ENCODE measurements around the gene MACROD1. TPM values are rescaled to one million over a fixed set of nuclear protein-coding genes. Genes with fewer than 3 reads are reported as not detected.
A peak's percentile ranks its signal among the peaks of the same experiment; 100 is the strongest.
"Not testable (repeated sequence)": the region's sequence is repeated elsewhere in the genome, so short reads cannot be mapped to it uniquely, and the experiment has no call there.

Gene MACROD1
- total RNA-seq, 1 donor from 2014 or later, result 22.9 TPM

- ATAC-seq, result no peak
Observed at GRCh38 chr11:64053699-64054098, 112.2 kb downstream of the MACROD1 start.

GRCh38 chr11:64052938-64053622 is 112.8 kb downstream of the MACROD1 start:
- no peak for ATAC-seq

DNA sequence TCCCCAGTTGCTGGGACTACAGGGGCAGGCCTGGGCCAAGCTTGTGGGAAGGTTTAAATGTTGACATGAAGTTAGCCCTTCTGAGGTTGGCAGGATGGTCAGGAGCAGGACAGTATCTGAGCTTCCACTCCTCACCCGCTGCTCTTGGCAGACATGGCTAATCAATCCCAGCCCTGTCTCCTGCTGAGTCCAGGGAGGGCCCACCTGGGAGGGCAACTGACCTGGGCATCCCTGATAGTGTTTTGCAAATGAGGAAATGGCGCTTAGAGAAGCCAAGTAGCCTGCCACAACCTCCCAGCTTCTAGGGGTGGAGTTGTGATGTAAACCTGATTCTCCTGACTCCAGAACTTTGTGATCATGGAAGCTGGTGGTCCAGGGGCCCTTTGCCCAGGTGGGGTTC is 113.5 kb downstream of the MACROD1 start:
- no peak for ATAC-seq

DNA sequence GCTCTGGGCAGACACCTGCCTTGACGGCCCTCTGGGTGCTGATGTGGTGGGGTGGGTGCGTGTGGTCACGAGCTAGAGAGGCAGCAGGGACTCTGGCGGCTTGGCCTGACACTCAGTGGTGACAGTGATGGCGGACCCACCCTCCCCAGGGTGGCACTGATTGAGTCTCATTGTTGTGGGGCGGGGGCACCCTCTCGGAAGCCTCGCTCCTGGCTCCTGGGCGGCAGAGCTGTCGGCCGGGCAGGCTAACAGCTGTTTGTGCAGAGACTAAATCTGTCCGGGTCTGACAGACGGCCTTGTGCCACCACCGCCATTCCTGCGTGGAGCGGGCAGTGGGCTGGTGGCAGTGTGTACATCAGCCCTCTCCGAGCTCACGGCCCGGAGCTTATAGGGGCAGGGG is 114.6 kb downstream of the MACROD1 start:
- no peak for ATAC-seq

DNA sequence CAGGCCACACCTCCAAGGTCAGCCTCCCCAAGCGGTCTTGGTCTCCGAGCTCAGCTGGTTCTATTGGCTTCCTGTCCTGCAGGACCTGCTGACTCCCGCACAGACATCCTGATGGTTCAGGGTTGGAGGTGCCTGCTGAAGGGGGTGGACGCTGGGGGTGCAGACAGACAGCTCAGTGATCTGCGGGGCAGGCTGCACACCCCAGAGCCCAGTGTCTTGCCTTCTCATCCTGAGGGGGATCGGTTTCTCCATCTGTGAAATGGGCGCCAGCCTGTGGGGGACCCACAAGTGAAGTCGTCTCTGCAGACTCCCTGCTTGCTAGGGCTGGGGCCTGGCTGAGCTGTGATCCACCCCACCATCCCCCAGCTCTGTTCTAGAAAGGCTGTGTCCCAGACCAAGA is 116.4 kb downstream of the MACROD1 start:
- no peak for ATAC-seq

DNA sequence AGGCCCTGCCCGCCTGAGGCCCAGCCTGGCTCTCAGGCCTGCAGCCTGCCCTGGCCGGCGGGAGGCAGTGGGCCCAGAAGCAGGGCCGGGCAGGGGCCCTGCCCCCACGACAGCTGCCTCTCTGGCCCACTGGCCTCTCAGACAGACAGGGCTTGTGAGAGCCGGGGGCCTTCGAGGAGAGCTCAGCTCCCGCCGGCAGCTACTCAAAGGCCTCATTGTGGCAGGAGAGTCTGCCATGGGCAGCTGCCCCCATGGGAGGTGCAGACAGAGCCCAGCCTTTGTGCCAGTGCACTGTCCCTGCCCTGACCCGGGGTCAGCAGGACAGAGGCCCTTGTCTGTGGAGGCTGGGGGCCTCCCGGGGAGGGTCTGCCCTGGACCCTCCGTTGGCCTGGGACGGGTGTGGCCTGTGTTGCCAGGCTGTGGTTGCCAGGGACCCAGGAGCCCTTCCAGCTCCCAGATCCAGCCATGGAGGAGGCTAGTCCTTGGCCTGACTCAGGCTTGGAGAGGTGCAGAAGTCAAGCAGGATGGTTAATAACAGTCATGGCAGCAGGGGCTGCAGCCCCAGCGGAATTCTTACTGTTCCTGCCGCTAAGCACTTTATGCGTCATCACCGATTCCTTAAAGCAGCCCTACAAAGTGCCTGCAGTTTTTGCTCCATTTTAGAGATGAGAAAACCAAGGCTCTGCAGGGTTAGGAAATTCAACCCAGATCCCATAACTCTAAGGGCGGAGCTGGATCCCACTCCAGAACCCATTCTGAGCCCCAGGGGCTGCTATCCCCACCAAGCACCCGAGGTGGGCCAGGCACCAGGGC is 117.7 kb downstream of the MACROD1 start:
- ATAC-seq, result no peak

GRCh38 chr11:64047373-64047772 is 118.5 kb downstream of the MACROD1 start:
- not testable (repeated sequence) for ATAC-seq

DNA sequence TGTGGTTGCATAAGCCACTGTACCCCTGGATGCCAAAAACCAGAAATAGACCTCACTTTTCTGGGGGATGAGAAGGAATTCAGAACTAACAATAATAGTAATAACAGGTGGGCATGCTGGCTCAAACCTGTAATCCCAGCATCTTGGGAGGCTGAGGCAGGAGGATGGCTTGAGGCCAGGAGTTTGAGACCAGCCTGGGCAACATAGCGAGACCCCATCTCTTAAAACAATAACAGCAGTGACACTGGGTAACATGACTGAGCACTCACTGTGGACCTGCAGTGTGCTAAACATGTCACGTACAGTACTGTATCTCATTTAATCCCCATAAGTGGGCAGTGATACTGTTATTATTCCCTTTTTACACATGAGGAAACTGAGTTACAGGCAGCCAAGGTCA is 120.2 kb downstream of the MACROD1 start:
- no peak for ATAC-seq

GRCh38 chr11:64044730-64045393 is 121.1 kb downstream of the MACROD1 start:
- no peak for ATAC-seq

GRCh38 chr11:64043545-64043944 is 122.4 kb downstream of the MACROD1 start:
- no peak for ATAC-seq

DNA sequence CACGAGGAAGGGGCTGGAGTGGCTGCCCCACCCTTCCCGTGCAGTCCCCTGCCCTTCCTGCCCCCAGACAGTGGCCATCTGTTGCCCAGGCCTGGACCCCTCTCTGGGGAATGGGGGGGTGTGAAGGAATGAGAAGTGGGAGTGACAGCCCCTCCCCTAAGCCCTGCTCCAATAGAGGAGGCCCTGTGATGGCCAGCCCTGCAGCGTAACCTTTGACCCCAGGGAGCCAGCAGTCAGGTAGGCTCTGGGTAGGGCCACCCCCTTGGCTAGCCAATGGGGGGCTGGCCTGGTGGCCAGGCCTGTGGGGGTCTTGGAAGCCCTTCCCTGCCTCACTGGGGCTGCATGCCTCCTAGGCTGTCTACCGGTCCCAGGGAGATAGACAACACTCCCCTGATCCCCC is 123.6 kb downstream of the MACROD1 start:
- ATAC-seq, result no peak

DNA sequence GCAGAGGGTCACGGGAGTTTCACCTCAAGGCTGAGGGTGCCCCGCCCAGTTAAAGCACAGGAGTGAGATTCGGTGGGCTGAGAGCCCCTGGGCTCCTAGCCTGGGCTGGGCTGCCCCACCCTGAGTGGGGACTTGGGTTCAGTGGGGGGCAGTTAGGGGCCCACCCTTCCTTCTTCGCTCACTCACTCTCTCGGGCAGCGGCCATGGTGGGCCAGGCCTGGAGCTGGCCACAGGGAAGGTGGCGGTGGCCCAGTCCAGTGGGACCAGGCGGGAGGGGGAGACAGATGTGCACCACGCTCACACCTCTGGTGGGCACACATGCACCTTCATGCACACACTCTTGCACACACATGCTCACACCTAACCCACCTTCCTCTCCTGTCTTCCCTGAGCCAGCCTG is 124.1 kb downstream of the MACROD1 start:
- no peak for ATAC-seq

DNA sequence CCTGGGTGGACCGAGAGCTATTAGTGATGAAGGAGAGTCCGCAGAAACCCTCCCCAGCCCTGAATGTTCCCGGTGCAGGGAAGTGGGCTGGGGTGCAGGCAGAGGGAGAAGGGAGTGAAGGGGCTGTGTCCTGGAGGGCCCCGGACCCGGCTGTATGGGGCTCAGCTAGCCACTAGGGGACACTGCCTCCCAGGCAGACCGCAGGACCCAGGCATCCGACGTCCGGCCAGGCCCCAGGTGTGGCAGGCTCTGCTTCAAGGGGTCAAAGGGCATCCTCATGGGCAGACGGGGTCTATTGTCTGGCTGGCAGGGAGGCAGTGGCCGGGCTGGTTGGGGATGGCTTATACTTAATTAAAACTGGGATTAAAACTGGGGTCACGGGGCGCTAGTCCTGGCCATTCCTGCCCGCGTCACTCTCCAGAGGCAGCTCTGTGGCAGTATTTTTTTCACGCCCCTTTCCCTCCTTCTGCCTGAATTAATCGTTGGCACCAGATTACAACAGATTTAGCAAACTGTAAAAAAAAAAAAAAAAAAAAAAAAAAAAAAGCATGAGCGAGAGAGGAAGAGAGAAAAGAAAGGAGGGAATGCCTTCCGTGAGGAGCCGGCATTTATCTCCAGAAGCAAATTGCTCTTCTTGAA is 125.1 kb downstream of the MACROD1 start:
- ATAC-seq, result peak; percentile 21

GRCh38 chr11:64039012-64039665 is 126.8 kb downstream of the MACROD1 start:
- ATAC-seq, result no peak

DNA sequence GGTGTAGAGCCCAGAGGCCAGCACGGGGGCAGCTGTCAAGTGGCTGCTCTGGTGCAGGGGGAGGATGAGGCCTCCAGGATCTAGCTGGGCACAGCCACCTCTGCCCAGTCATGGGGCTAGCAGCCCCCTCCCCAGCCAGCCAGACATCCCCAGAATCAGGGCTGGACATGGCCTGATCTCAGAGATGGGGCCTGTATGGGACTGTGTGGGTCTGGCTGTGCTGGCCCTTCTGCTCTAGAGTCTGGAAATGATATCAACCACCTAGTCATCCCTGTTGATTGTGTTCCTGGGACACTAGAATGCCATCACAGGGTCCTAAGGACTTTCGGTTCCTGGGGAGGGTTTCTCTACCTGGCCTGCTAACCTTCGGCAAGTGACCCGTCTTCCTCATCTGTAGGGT is 127.4 kb downstream of the MACROD1 start:
- no peak for ATAC-seq

DNA sequence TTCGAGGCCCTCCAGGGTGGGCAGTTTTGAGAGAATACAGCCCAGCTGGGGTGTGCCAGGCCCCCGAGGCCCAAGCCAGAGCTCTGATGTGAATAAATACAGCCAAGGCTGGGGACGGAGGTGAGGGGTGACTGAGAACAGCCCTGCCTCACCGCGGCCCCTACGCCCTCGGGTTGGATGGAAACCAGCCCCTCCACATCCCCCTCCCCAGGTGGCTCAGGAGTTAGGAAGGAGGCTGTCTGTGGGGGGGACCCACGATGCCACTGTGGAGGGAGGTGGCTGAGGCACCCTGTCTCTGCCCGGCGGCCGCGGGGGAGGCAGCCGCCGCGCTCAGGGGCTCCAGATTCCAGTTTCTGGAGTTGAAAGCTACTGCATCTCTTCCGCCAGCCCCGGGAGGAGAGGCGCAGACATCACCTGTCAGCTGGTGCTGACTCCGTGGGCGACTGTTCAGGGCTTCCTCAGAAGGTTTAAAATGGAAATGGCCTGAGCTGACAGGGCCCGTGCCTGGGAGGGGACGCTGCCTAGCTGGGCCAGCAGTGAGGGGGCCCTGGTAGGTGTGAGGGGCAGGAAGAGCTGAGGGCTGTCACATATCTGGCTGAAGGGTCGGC is 128.8 kb downstream of the MACROD1 start:
- no peak for ATAC-seq

GRCh38 chr11:64036087-64037026 is 129.6 kb downstream of the MACROD1 start:
- ATAC-seq, result no peak

DNA sequence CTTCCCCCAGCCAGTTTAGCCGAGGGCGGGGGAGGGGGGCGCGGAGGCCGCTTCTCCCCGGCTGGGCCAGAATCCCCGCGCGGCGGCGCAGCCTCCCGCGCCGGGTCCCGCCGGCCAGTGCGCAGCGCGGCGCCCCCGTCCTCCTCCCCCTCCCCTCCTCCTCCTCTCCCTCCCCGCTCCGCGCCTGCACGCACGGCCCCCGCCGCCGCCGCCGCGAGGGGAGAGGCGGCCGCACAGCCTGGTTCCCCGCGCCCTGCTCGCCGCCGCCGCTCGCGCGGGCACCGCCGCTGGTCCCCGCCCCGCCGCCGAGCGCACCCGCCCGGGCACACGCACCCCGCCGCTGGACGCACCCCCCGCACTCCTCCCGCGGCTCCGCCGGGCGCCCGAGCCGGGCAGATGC is 130.3 kb downstream of the MACROD1 start, which contains the start of gene FLRT1:
Gene FLRT1, plus strand, starts transcription at position 356 of the 400 bp plus-strand sequence. CDS start 80,337 bp downstream, outside the sequence.
- no peak for ATAC-seq

GRCh38 chr11:64035081-64035524 is 130.8 kb downstream of the MACROD1 start:
- no peak for ATAC-seq

- no peak for ATAC-seq
Observed at GRCh38 chr11:64034411-64034811, 131.5 kb downstream of the MACROD1 start.

GRCh38 chr11:64032050-64032449 is 133.9 kb downstream of the MACROD1 start:
- no peak for ATAC-seq

Measured in esophagus mucosa (tissue), 1 donor.